Cardiac fibroblast (primary cell): ENCODE results near the gene PRSS38.

Experiments used
- DNase-seq, 2 donors: peaks; one replicate each; pipeline versions ENCODE4 v3.0.0 to v3.0.0-alpha.2; 2010; ENCODE audit warnings: low read depth in 2 of 2
- H3K4me3 ChIP-seq, 2 donors: replicated peaks in 1 of 2; 1 replicate in 1 of 2; 2 replicates in 1 of 2; pipeline ENCODE4 v1.5.1; 2011; ENCODE audit warnings: low read depth in 2 of 2, low read length in 2 of 2, mild to moderate bottlenecking in 2 of 2, moderate library complexity in 1 of 2
- CTCF ChIP-seq: IDR thresholded peaks from one replicate; pipeline ENCODE4 v1.5.1; 2011; ENCODE audit warnings: low read depth, mild to moderate bottlenecking, low read length, inconsistent platforms

PRSS38 gene

GRCh38 chr1:227884370-227885134, 69.1 kb downstream of the PRSS38 start:
- no peak overlapping the region for H3K4me3 ChIP-seq
- no peak for TF ChIP-seq CTCF
- DNase-seq = no peak

- TF ChIP-seq CTCF = no peak
- DNase-seq = no peak
- no peak overlapping the region for H3K4me3 ChIP-seq
Measured at GRCh38 chr1:227885135-227885647, 69.7 kb downstream of the PRSS38 start.

GRCh38 chr1:227885648-227886502, 70.4 kb downstream of the PRSS38 start:
- H3K4me3 ChIP-seq = no peak overlapping the region

GRCh38 chr1:227886503-227886961, 71.1 kb downstream of the PRSS38 start:
- H3K4me3 ChIP-seq = no peak overlapping the region
- no peak for DNase-seq
- no peak for TF ChIP-seq CTCF

More at GRCh38 chr1:227885648-227886502, 70.4 kb downstream of the PRSS38 start:
- DNase-seq = peak; percentile 62 to 63
- TF ChIP-seq CTCF = no peak

- TF ChIP-seq CTCF = no peak
- H3K4me3 ChIP-seq = peak overlapping the region in 1 of 2 donors; percentile 8
- peak; percentile 14 to 47 for DNase-seq
Measured at GRCh38 chr1:227886993-227887696, 71.7 kb downstream of the PRSS38 start.

- TF ChIP-seq CTCF = no peak
- peak in 1 of 2 donors; percentile 47 for DNase-seq
- H3K4me3 ChIP-seq = peak overlapping the region in 1 of 2 donors; percentile 8
Measured at GRCh38 chr1:227887697-227888403, 72.4 kb downstream of the PRSS38 start.
